ENCODE data around the gene RAD23A. TPM values are rescaled to one million over a fixed set of nuclear protein-coding genes. Genes with fewer than 3 reads are reported as not detected.

RAD23A gene
- total and polyA plus RNA-seq, 9 of the 15 experiments (the other 6 are each of a cell fraction or from before 2014, with no cell fraction given), result 9.5 to 181 (median 101) TPM

DNA sequence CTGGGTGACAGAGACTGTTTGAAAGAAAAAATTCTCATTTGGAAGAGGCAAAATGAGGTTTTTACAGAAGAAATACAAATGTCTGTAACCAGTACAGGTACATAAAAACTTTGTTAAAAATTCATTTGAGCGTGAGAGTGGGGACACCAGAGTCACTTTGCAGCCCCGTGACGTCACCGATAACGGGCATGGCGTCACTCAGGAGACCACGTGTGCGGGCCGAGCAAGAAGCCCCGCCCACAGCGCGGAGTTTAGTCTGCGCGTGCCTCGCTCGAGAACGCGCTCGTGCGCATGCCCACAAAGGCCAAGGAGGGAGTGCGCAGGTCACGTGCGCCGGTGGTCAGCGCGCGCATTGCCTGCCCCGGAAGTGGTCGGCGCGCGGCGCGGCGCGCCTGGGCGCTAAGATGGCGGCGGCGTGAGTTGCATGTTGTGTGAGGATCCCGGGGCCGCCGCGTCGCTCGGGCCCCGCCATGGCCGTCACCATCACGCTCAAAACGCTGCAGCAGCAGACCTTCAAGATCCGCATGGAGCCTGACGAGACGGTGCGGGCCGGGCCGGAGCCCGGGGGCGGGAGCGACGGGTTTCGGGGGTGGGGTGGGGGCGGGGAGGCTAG is at the start of gene RAD23A (continued):
- TF ChIP-seq ETV6 (IDR thresholded peaks at IDR 0.05; ENCODE audit: borderline replicate concordance in 1 of 2, low read depth in 2 of 2, low read length in 1 of 2) (no peak; a peak in 1 of 4 replicates), ETV6 (CRISPR knock-in tag; IDR thresholded peaks at IDR 0.05; ENCODE audit: borderline replicate concordance) (no peak), TCFL5 (CRISPR knock-in tag; conservative IDR thresholded peaks at IDR 0.05) (no peak), PTBP1 (IDR thresholded peaks at IDR 0.05; ENCODE audit: low read depth, low read length) (0 out of 2 replicates have a peak, but pooled peaks have one; percentile 63), SMARCC2 (IDR thresholded peaks at IDR 0.05; ENCODE audit: low read depth) (no peak), ZNF311 (CRISPR knock-in tag; IDR thresholded peaks at IDR 0.05) (no peak), ZNF75A (CRISPR knock-in tag; IDR thresholded peaks at IDR 0.05) (peak; percentile 61; the same call in 1 of the 2 replicates), ESRRB (CRISPR knock-in tag; IDR thresholded peaks at IDR 0.05; ENCODE audit: borderline replicate concordance) (no peak; the same call in 1 of the 2 replicates), PPARD (CRISPR knock-in tag; IDR thresholded peaks at IDR 0.05) (no peak), CBFA2T2 (conservative IDR thresholded peaks at IDR 0.05) (peak; percentile 83), PRPF4 (IDR thresholded peaks at IDR 0.05; ENCODE audit: insufficient read depth, low read depth, low read length, poor library complexity, severe bottlenecking) (peak; percentile 76), TCF7L2 (IDR thresholded peaks at IDR 0.05; ENCODE audit: low read depth, low read length) (no peak), RUNX1 (IDR thresholded peaks at IDR 0.05; ENCODE audit: low read depth) (peak; percentile 79; the same call in 1 of the 2 replicates), ZNF589 (CRISPR knock-in tag; IDR thresholded peaks at IDR 0.05; ENCODE audit: low read depth) (peak; percentile 65), SRSF1 (IDR thresholded peaks at IDR 0.05; ENCODE audit: low read depth, low read length) (no peak), LARP7 (IDR thresholded peaks at IDR 0.05) (no peak), ZNF445 (CRISPR knock-in tag; IDR thresholded peaks at IDR 0.05; ENCODE audit: low read depth) (no peak; the same call in 1 of the 2 replicates), MITF (IDR thresholded peaks at IDR 0.05) (peak; percentile 84; the same call in 1 of the 2 replicates), NFE2 (IDR thresholded peaks at IDR 0.05; ENCODE audit: low read depth) (peak; percentile 41), KDM5B (IDR thresholded peaks at IDR 0.05; ENCODE audit: insufficient replicate concordance, low read depth, low read length) (peak; percentile 80), BMI1 (IDR thresholded peaks at IDR 0.05; ENCODE audit: low read length) (no peak)
- TF ChIP-seq, protein P1, sequence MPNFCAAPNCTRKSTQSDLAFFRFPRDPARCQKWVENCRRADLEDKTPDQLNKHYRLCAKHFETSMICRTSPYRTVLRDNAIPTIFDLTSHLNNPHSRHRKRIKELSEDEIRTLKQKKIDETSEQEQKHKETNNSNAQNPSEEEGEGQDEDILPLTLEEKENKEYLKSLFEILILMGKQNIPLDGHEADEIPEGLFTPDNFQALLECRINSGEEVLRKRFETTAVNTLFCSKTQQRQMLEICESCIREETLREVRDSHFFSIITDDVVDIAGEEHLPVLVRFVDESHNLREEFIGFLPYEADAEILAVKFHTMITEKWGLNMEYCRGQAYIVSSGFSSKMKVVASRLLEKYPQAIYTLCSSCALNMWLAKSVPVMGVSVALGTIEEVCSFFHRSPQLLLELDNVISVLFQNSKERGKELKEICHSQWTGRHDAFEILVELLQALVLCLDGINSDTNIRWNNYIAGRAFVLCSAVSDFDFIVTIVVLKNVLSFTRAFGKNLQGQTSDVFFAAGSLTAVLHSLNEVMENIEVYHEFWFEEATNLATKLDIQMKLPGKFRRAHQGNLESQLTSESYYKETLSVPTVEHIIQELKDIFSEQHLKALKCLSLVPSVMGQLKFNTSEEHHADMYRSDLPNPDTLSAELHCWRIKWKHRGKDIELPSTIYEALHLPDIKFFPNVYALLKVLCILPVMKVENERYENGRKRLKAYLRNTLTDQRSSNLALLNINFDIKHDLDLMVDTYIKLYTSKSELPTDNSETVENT (CRISPR knock-in tag; IDR thresholded peaks at IDR 0.05), result peak; percentile 95
- TF ChIP-seq, protein P2, sequence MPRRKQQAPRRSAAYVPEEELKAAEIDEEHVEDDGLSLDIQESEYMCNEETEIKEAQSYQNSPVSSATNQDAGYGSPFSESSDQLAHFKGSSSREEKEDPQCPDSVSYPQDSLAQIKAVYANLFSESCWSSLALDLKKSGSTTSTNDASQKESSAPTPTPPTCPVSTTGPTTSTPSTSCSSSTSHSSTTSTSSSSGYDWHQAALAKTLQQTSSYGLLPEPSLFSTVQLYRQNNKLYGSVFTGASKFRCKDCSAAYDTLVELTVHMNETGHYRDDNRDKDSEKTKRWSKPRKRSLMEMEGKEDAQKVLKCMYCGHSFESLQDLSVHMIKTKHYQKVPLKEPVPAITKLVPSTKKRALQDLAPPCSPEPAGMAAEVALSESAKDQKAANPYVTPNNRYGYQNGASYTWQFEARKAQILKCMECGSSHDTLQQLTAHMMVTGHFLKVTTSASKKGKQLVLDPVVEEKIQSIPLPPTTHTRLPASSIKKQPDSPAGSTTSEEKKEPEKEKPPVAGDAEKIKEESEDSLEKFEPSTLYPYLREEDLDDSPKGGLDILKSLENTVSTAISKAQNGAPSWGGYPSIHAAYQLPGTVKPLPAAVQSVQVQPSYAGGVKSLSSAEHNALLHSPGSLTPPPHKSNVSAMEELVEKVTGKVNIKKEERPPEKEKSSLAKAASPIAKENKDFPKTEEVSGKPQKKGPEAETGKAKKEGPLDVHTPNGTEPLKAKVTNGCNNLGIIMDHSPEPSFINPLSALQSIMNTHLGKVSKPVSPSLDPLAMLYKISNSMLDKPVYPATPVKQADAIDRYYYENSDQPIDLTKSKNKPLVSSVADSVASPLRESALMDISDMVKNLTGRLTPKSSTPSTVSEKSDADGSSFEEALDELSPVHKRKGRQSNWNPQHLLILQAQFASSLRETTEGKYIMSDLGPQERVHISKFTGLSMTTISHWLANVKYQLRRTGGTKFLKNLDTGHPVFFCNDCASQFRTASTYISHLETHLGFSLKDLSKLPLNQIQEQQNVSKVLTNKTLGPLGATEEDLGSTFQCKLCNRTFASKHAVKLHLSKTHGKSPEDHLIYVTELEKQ (CRISPR knock-in tag; IDR thresholded peaks at IDR 0.05), result no peak

Data from K562 (cell line).